GM19397 (cell line): Measurements from ENCODE around the gene PRPF19.

Experiments
- ATAC-seq: cut with Tn5 transposase; IDR thresholded peaks from one replicate; pipeline ENCODE4 v1.9.1; 2021; ENCODE audit warnings: mild to moderate bottlenecking, moderate library complexity; ENCODE audit not compliant: unreplicated experiment

Gene PRPF19

GRCh38 chr11:60876168-60876485 lies 30.3 kb downstream of the PRPF19 start:
- no peak for ATAC-seq

GRCh38 chr11:60875366-60876167 lies 30.8 kb downstream of the PRPF19 start:
- no peak for ATAC-seq

GRCh38 chr11:60874421-60875365 lies 31.7 kb downstream of the PRPF19 start:
- ATAC-seq = no peak

GRCh38 chr11:60873533-60873932 lies 32.9 kb downstream of the PRPF19 start:
- no peak for ATAC-seq

GRCh38 chr11:60872961-60873524 lies 33.3 kb downstream of the PRPF19 start:
- ATAC-seq = no peak

GRCh38 chr11:60872124-60872960 lies 34.0 kb downstream of the PRPF19 start:
- no peak for ATAC-seq

- ATAC-seq = no peak
Measured at GRCh38 chr11:60871378-60872061, 34.9 kb downstream of the PRPF19 start.

- no peak for ATAC-seq
Measured at GRCh38 chr11:60870733-60871377, 35.5 kb downstream of the PRPF19 start.

- ATAC-seq = no peak
Measured at GRCh38 chr11:60870276-60870675, 36.1 kb downstream of the PRPF19 start.

GRCh38 chr11:60869451-60869825 lies 36.9 kb downstream of the PRPF19 start:
- ATAC-seq = no peak

- ATAC-seq = no peak
Measured at GRCh38 chr11:60868682-60869450, 37.5 kb downstream of the PRPF19 start.

GRCh38 chr11:60867871-60868681 lies 38.3 kb downstream of the PRPF19 start:
- ATAC-seq = no peak

- ATAC-seq = no peak
Measured at GRCh38 chr11:60866911-60867870, 39.2 kb downstream of the PRPF19 start, which contains the start of gene ZP1. ZP1 (plus strand) TSS chr11:60867542; CDS start chr11:60867562, 20 bp downstream.

- ATAC-seq = no peak
Measured at GRCh38 chr11:60864856-60865513, 41.4 kb downstream of the PRPF19 start.

- no peak for ATAC-seq
Measured at GRCh38 chr11:60863550-60864521, 42.5 kb downstream of the PRPF19 start.
